ENCODE results near the gene DTNB.

- TF ChIP-seq CTCF (IDR thresholded peaks at IDR 0.05; ENCODE audit: insufficient read depth, low read length, poor library complexity, severe bottlenecking) (no peak), EZH2phosphoT487 (conservative IDR thresholded peaks at IDR 0.05; ENCODE audit: low read length) (no peak)
Measured at GRCh38 chr2:25368660-25369059, 304.7 kb downstream of the DTNB start.
